H4 (cell line): ENCODE results near the gene POC1A. TPM values are rescaled to one million over a fixed set of nuclear protein-coding genes. Genes with fewer than 3 reads are reported as not detected.
A peak's percentile ranks its signal among the peaks of the same experiment; 100 is the strongest.

ENCODE experiments used
- DNase-seq: peaks from one replicate; pipeline ENCODE4 v3.0.0-alpha.2; 2015; ENCODE audit warnings: low spot score
- total RNA-seq: library from RNA; depleted of rRNA; stranded (reverse); fragments of >200 nt; shearing (Covaris generic); gene quantifications from 2 replicates; pipeline ENCODE4 v1.2.3, GENCODE V29; 2014; rRNA removed

The POC1A gene
- 5.9 and 8.1 TPM in 2 replicates for total RNA-seq

DNA sequence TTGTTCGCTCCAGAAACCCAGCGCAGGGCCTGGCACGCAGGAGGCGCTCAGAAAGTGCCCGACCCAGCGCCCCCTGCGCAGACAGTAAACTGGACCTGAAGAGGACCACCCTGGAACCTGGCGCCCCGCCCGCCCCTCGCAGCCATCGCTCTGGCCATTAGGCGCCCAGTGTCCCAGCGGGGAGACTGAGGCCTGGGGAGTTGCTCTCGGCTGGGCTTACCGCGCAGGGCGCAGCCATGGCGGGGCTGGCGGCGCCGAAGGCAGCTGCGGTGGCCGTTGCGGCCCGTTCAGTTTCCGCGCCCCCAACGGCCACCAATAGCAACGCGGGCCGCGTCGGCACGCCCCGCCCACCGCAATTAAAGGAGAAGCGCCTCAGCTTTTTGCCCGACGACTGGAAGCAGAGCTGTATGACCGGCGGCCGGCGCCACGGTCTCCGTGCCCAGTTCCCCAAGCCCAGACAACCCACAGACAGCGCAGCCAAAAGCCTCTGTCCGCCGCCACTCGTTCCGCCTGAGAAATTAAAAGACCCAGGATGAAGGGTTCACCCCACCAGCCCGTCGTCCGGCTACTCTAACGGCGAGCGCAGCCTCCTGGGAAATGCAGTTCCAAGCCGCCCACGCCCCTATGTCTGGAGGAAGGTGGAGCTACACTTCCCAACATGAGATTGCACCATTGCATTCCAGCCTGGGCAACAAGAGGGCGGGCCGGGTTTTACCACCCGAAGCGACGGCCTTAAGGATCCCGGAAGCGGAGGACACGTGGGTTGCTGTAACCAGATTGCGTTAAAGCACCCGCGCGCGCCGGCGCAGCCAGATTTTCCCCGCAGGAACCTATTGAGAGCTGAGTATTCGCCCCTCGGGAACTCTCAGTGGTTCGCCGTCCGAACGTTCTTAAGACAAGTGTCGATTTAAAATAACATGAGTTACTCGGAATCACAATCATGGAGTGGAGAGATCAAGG lies at the start of gene POC1A:
POC1A (minus strand) TSS at position 289 of the 960 bp plus-strand sequence; CDS start at position 238, 51 bp downstream.
- peak; percentile 92 for DNase-seq

DNA sequence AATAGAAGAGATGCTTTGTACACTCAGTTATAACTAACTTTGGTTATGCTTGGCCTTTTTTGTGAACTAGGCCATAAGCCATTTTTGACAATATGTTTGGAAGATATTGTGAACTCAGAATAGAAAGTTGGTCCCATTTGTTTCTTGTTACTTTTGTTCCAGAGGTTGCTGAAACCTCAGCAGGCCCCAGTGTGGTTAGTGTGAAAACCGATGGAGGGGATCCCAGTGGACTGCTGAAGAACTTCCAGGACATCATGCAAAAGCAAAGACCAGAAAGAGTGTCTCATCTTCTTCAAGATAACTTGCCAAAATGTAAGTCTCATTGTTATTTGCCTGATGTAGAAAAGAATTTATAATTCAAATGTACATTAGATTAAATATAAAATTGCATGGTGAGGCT lies 49.5 kb upstream of the POC1A start:
- no peak for DNase-seq

DNA sequence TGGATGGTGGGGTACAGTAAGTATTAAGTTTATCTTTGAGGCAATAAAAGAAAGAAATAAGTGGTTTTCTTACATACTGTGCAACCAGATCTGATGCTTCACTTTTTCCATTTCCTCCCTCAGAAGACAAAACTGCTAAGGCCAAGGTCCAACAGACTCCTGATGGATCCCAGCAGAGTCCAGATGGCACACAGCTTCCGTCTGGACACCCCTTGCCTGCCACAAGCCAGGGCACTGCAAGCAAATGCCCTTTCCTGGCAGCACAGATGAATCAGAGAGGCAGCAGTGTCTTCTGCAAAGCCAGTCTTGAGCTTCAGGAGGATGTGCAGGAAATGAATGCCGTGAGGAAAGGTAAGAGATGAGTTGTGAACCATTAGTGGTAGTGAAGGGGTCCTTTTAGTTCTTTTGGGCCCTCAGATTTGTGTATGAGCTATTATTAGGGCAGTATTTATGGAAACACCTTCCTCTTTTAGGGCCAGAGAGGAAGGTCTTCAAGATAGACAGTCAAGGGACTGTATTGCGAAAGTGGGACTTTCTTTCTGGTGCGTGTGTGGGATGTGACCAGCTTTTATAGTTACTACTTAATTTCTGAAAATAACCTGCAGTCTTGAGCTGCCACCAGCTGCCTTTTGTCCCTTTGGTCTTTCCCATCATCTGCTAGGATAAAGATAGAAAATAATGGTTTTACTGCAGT lies 48.3 kb upstream of the POC1A start:
- DNase-seq: no peak

DNA sequence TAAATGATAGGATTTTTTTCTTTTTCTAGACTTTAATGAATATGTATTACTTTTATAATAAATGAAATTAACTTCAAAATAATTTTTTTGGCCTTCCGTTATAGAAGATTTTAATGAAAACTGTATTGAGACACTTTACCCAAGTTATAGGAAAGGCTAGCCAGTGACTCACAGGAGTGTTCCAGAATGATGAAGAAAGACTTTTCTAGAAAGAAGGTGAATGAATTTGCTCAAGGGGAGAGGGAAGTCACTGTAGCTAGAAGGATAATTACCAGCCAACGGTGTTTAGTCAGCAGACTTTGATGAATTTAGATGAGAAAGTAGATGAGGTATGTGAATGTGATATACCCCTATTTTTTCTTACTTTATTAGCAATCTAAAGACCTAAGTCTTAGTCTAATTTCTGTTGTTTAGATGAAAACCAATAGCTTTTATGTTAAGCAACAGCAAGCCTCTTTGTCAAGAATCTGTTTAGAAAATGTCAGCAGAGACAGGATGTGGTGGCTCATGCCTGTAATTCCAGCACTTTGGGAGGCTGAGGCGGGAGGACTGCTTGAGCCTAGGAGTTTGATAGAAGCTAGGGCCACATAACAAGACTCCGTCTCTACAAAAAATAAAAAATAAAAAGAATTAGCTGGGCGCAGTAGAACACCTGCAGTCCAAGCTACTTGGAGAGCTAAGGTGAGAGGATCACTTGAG lies 46.9 kb upstream of the POC1A start:
- DNase-seq: no peak

DNA sequence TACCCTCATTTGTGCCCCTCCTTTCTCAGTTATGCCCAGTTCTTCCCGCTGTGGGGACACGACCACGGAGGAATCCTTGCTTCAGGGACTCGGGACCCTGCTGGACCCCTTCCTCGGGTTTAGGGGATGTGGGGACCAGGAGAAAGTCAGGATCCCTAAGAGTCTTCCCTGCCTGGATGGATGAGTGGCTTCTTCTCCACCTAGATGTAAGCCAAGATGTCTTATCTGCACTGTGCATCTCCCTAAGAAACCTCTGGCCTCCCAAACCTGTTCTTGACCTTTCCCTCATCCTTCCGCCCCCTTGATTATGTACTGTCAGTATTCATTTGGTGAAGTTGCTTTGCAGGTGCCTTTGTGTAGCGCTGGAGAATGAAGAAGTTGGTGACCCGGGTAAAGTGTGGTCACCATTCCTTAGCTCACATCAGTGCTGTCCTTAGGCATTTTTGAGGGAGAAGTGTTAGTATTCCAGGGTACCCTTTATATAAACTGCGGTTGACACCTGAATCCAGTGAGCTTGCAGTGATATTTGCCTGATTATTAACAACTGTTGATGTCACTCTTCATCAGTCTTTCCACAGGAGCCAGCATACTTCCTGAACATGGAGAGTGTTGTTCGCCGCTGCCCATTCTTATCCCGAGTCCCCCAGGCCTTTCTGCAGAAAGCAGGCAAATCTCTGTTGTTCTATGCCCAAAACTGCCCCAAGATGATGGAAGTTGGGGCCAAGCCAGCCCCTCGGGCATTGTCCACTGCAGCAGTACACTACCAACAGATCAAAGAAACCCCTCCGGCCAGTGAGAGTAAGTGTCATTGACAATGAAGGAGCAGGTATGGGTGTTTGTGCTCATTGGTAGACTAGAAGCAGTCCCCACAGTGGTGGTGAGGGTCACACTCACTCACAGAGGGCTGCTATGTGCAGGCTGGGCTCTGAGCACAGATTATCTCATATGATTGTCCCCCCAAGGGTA lies 44.7 kb upstream of the POC1A start:
- no peak for DNase-seq

DNA sequence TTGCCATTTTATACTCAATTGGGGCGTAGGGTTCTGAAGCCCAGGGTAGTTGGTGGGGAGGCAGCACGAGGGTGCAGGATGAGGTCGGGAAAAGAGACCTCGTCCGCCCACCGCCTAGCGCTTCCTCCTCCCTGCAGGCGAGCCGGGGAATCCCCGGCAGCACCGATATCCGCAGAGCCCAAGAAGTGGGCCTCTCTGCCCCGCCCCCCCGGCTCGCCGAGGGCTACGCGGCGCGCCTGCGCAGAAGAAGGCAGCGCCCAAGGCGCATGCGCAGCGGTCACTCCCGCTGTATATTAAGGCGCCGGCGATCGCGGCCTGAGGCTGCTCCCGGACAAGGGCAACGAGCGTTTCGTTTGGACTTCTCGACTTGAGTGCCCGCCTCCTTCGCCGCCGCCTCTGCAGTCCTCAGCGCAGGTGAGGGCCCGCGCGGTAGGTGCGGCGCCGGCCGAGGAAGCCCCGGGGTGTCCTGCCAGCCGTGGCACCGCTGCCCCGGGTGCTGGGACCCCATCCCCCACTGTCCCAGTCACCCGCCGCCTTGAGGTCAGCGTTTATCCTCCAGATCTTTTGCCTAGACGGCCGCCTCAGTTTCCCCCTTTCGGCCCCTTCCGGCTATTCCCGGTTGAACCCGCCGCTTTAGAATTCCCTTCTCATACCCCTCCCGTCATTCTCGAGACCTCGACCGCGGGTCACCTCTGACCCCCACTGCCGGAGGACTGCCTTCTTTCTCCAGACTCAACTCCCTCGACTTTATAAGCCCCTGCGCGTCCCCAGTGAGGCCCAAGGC lies 43.8 kb upstream of the POC1A start, which contains the start of gene ALAS1:
ALAS1 (plus strand) TSS at position 319 of the 784 bp plus-strand sequence. CDS start 1,082 bp downstream, outside the sequence.
- peak; percentile 71 for DNase-seq

DNA sequence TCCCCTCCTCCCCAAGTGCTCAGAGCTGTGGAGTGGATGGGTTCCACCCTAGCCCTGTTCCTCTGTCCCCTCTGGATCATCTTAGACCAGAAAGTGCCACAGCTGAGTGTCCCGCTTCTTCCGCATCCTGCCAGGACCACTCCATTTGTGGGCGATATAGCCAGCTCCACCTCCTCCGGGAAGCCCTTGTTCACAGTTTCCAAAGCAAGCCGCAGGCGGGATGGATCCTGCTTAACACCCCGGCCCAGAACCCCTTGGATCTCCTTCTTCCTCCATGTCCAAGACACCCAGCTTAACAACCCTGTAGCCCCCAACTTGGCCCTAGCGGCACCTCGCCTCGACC lies 43.2 kb upstream of the POC1A start:
- no peak for DNase-seq

DNA sequence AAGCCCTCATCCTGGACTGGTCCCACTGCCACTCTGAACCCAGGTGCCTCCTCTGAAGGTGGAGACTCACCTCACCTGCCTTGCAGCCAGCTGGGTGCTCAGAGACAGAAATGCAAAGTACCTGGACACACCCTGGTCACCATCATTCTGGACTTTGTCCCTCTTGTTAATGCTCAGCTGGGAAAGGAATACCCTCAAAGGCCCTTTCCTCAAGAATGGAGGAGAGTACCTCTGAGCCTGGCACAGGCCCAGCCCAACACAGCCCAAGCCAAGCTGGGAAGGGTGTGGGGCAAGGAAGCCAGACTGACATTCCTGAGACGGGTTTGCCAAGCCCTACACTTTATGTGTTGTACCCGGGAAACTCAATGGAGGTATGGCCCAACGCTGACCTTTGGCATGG lies 42.8 kb upstream of the POC1A start:
- DNase-seq: no peak

DNA sequence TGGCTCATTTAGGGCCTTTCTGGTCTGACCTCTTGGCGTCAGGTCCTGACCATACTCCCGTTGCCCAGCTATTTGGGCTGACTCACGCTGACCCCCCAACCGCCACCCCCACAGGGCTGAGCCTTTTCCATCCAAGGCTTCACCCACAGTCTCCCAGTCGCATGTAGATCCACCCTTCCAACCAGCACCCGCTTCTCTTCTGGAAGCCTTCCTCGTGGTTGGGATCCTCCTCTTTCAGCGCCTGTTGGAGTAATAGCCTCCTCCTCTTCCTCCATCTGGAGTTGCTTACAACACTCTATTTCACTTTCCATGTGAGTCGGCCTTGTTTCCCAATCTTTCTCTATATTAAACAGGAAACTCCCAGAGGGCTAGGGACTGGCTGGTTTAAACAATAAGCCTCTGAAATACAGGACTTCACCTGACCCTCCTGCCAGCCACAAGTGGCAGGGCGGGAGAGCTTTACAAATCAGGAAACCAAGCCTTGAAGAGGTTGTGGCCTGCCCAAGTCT lies 41.7 kb upstream of the POC1A start:
- peak; percentile 27 for DNase-seq

DNA sequence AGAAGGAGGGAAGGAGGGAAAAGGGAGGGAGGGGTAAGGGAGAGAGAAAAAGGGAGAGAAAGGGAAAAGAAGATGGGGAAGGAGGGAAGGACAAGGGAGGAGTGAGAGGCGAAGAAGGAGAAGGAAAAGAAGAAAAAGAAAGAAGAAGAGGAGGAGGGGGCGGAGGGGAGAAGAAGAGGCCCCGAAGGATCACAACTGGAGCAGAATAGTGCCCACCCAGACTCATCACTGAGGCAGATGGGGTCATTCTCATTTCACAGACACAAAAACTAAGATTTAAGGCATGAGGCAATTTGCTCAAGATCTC lies 41.0 kb upstream of the POC1A start:
- DNase-seq: no peak

DNA sequence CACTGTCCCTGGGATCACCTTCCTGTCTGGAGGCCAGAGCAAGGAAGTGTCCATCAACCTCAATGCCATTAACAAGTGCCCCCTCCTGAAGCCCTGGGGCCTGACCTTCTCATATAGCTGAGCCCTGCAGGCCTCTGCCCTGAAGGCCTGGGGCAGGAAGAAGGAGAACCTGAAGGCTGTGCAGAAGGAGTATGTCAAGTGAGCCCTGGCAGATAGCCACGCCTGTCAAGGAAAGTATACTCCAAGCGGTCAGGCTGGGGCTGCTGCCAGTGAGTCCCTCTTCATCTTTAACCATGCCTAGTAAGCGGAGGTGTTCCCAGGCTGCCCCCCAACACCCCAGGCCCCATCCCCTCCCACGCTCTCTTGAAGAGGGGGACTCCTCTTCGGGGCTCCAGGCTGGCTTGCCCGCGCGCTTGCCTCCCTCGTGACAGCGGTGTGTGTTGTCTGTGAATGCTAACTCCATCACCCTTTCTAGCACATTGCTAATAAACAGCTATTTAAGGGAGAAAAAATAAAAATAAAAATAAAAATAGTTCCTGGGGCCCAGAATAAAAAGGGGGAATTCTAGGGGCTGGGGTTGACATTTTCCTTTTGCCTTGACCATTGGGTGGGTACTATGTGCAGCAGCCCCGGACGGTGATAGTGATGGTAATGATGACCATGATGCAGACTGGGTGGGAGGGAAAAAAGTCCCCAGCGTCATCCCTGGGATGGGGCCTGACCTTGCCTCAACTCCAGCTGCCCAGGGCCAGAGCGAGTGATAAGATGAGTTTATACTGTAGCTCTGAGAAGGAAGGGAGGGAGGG lies 40.5 kb upstream of the POC1A start:
- DNase-seq: no peak

DNA sequence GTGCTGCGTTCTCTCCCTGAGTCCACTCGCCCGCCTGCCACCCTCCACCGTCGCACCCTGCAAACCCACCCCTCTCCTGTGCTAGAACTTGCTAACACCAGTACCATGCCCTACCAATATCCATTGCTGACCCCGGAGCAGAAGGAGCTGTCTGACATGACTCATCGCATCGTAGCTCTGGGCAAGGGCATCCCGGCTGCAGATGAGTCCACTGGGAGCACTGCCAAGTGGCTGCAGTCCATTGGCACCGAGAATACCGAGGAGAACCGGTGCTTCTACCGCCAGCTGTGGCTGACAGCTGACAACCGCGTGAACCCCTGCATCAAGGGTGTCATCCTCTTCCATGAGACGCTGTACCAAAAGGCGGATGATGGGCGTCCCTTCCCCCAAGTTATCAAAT lies 38.8 kb upstream of the POC1A start:
- DNase-seq: no peak

DNA sequence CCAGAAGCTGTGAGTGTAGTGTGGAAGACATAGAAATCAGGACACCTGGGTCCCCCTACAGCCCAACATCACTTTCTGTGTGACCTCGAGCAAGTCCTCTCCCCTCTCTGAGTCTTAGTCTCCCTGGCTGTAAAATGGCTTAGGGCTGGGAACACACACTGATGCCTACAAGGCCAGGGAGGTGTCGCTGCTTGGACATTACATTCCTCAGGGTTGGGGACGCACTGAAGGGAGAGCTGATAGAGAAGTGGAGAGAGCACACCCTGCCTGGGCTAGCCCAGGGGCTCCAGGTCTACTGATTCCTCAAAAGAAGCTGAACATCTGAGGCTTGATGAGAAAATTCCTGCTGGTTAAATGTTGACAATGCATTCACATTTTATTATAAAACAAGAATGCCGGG lies 37.4 kb upstream of the POC1A start:
- no peak for DNase-seq

DNA sequence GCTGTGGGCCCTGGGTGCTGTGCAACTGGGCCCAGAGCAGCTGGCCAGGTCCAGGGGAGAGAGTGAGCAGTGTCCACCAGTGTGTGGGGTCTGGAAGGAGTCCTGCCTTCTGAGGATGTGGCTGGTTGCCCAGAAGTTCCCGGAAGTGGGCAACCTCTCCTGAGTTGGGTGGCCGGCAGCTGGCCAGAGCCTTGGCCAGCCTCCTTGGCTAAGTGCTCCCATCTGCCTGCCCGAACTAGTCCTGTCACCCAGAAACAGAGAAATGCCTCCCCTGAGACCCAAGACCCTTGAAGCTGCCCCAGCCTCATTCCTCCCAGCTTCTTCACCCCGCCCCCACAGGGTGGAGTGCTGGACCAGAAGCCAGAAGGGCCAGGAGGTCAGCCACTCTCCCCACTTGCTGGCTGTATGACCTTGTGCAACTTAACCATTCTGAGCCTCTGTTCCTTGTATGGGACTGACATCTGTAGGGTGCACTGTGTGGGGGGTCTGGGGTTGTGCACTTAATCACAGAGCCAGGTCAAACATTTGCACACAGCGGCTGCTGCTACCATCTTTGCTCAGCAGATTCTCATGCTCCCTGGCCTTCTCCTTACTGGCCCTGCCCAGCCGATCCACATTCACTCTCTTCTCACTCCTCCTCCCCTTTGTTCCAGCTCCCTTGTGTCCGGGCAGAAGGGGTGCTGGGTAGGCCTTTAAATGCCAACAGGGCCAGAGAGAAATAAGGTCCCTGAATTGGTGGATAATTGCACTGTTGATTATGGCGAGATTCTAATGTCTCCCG lies 36.3 kb upstream of the POC1A start:
- DNase-seq: peak; percentile 53

DNA sequence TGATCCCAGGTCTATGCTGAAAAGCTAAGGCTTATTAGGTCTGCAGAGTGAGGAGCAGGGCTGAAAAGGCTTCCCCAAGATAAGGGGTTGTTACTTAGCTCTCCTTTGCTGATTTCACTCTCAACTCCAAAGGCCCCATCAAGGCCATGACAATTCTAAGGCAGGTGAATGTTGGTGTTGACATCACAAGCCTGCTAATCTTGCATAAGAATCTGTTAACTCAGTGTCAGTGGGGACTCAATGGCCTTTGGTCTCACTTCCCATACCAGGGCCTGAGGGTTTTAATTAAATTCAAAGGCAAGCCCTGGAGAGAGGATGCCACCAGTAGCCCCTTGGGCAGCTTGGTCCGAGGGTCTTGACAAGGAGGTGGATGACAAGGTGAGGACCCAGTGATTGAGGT lies 34.3 kb upstream of the POC1A start:
- DNase-seq: no peak

DNA sequence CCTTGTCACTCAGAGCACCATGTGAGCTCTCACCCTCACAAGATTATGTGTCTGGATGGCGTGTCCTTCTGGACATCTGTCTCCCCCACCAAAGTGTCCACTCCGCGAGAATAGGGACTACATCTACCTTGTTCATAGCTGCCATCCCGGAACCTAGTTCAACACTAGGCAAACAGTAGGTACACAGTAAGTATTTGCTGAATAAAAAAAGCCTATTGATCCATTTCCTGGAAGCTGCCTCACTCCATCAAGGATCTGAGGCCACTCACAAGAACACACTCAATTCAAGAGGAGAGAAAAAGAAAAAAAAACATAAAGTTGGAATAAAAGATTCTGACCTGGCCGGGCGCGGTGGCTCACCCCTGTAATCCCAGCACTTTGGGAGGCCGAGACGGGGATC lies 32.5 kb upstream of the POC1A start:
- DNase-seq: no peak

DNA sequence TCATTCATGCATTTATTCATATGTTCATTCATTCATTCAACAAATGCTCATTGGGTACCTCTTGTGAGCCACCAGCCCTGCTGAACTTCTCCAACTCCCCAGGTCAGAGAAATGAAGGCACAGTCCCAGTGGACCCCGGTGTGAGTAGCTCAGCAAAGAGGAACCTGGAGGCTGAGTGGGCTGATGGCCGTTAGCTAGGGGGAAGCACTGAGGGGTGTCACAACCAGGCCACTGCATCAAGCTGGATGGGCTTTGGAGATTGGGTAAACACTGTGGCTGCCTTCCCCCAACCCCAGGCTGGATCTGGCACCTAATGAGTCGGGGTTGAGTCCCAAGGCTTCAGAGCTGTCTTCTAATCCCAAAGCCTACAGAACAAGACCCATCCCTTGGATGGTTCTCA lies 31.6 kb upstream of the POC1A start:
- DNase-seq: no peak

DNA sequence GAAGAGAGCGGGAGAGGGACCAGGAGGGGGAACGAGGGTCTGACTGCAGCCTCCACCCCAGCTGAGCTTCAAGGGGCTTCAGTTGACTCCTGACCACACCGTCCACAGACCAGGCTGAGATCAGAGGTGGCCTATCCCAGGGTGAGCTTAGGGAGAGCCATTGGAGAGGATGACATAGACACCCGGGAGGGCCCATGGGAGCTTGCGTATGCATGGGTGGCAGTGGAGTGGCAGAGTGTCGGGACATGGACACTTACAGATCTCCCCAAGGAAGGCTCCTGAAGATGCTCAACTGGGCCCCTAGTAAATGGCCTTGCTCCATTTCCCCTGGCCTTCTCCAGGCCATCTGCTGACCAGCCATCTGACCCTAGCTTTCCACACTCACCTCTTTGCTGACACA lies 31.1 kb upstream of the POC1A start:
- DNase-seq: no peak

DNA sequence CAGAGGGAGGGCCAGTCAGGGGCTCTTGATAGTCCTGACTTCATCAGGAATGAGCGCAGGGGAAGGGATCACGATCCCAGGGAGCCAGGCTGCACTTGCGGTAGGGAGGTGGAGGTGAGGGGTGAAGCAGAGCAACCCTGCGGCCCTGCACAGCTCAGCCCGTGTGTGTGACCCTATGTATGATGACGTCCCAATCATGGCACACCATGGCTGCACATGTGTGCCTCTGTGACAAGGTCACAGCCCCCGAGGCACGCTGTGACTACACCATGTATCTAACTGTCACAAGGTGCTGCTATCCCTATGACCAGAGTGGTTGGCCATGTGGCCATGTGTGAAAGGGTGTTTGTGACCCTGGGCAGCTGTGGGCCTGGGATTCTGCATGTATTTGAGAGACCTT lies 30.5 kb upstream of the POC1A start:
- no peak for DNase-seq
